ENCODE measurements around the gene TCERG1L. TPM values are rescaled to one million over a fixed set of nuclear protein-coding genes. Genes with fewer than 3 reads are reported as not detected.

Gene TCERG1L
- total and polyA plus RNA-seq, 11 donors, result 0.11 to 0.25 TPM; not detected in 9

DNA sequence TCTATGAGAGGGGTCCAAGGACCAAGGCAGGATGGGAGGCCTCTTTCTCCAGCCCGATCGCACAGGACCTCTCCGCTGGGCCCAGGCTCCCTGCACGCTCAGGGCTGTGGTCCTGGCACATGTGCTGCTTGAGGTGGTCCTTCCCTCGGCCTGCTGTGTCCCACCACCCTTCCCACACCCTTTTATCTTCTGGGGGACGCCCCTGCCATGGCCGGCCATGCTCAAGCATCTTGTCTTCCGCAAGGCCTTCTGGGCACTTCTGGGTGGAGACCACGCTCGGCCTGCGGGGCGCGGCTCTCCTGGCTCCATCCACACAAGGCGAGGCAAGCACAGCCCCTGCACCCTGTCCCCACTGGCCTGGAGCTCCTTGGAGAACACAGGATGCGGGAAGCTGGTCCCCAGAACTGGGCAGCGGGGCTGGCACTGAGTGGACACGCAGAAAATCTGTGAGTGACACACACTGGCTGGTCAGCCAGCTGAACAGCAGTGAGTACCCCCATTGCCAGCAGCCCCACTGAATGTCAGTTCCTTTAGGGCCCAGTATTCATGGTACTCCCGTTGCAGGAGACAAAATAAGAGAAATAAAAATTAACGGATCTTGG is 115.9 kb downstream of the TCERG1L start:
- Histone ChIP-seq H3K4me3 (no peak overlapping the region), H3K27ac (no peak overlapping the region), H3K27me3 (peaks cover 0 to 11% (median 0%) of the 10 kb centered on the region in 9 donors), H3K4me1 (no peaks in the 10 kb centered on the region), H3K36me3 (no peaks in the 10 kb centered on the region), H3K9me3 (peaks cover 0 to 19% (median 2%) of the 10 kb centered on the region in 12 donors)
- ATAC-seq (no peak), DNase-seq (no peak)
- intact Hi-C loops (cut with DNase I), result no loop called here
- 79 to 83% (median 81%) methylated on average over 12 to 19 of the region's 19 CpGs for WGBS, 4 donors
- TF ChIP-seq, protein P1, sequence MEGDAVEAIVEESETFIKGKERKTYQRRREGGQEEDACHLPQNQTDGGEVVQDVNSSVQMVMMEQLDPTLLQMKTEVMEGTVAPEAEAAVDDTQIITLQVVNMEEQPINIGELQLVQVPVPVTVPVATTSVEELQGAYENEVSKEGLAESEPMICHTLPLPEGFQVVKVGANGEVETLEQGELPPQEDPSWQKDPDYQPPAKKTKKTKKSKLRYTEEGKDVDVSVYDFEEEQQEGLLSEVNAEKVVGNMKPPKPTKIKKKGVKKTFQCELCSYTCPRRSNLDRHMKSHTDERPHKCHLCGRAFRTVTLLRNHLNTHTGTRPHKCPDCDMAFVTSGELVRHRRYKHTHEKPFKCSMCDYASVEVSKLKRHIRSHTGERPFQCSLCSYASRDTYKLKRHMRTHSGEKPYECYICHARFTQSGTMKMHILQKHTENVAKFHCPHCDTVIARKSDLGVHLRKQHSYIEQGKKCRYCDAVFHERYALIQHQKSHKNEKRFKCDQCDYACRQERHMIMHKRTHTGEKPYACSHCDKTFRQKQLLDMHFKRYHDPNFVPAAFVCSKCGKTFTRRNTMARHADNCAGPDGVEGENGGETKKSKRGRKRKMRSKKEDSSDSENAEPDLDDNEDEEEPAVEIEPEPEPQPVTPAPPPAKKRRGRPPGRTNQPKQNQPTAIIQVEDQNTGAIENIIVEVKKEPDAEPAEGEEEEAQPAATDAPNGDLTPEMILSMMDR (IDR thresholded peaks at IDR 0.05), result no peak
- no peak for TF ChIP-seq POLR2A (IDR thresholded peaks at IDR 0.05)

DNA sequence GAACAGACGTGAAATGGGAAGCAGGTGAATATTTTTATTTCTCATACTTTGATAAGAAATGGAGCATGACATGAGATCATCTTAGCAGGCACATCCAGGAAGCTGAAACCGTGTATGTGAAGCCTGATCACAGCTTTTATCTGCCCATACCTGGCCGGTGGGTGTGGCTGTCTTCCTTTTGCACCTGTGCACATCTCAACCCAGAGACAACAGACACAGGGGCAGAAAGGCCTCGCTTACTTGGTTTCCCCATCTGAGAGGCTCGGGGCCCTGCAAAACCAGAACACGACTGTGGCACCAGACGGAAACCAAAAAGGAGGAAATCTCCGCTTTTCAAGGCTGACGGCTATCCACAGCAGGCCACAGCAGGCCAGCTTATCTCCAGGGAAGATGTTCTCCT is 116.4 kb downstream of the TCERG1L start:
- no peak overlapping the region for H3K4me3 ChIP-seq
- no peaks in the 10 kb centered on the region for H3K4me1 ChIP-seq
- DNase-seq, result no peak
- H3K27ac ChIP-seq, result no peak overlapping the region
- intact Hi-C loops (cut with DNase I), result no loop called here
- H3K9me3 ChIP-seq, result peaks cover 0 to 19% (median 2%) of the 10 kb centered on the region in 12 donors
- TF ChIP-seq, protein P1 (IDR thresholded peaks at IDR 0.05), result no peak
- no peak for TF ChIP-seq POLR2A (IDR thresholded peaks at IDR 0.05)
- 80 to 82% (median 81%) methylated on average over 9 of the region's 9 CpGs for WGBS, 4 donors
- no peaks in the 10 kb centered on the region for H3K36me3 ChIP-seq
- peaks cover 0 to 5% (median 0%) of the 10 kb centered on the region in 9 donors for H3K27me3 ChIP-seq
- ATAC-seq, result no peak

DNA sequence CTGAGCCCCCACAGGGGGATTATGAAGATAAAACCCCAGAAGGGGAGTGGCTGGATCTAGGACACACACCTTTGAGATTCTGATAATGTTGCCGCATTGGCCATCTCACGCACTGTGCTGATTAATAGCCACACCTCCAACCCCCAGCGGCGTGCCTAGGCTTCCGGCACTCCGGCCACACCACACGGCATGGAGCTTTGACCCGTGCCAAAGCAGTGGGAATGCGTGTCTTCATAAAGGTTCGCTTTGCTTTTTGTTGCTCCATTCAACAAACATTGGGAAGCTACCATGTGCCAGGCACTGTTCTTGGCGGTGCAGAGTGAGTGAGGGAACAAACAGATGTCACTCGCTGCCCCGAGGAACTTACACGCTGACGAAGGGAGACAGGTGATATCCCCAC is 117.6 kb downstream of the TCERG1L start:
- H3K9me3 ChIP-seq, result peaks cover 0 to 19% (median 2%) of the 10 kb centered on the region in 12 donors
- H3K36me3 ChIP-seq, result no peaks in the 10 kb centered on the region
- H3K4me1 ChIP-seq, result no peaks in the 10 kb centered on the region
- no peak for DNase-seq
- no peak for TF ChIP-seq POLR2A (IDR thresholded peaks at IDR 0.05)
- TF ChIP-seq, protein P1 (IDR thresholded peaks at IDR 0.05), result no peak
- H3K27ac ChIP-seq, result no peak overlapping the region
- WGBS, 4 donors, result 92 to 93% (median 93%) methylated on average over 15 of the region's 15 CpGs
- no peak for ATAC-seq
- peaks cover 0 to 4% (median 0%) of the 10 kb centered on the region in 9 donors for H3K27me3 ChIP-seq
- intact Hi-C loops (cut with DNase I), result no loop called here
- H3K4me3 ChIP-seq, result no peak overlapping the region

DNA sequence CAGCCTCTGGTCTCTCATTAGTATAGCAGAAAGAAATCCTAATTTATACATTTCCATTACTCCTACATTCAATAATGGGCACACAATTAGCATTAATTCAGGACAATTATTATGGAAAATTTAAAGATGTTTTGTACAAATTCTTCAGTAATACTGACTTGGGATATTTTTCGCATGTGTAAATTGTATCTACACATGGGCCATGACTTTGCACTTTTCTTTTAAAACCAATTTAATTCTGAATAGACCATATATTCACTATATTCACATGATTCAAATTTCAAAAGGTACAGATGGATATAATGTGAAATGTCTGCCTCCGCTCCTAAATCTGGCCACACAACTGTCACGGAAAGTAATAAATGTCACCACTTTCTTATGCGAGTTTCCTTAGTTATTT is 123.0 kb downstream of the TCERG1L start:
- H3K36me3 ChIP-seq, result no peaks in the 10 kb centered on the region
- ATAC-seq (no peak), DNase-seq (no peak)
- H3K27ac ChIP-seq, result no peak overlapping the region
- peaks cover 0 to 19% (median 2%) of the 10 kb centered on the region in 12 donors for H3K9me3 ChIP-seq
- WGBS, 4 donors, result 93 to 95% (median 94%) methylated on average over 4 of the region's 4 CpGs
- H3K4me1 ChIP-seq, result no peaks in the 10 kb centered on the region
- TF ChIP-seq, protein P1 (IDR thresholded peaks at IDR 0.05), result no peak
- no peak for TF ChIP-seq POLR2A (IDR thresholded peaks at IDR 0.05)
- H3K4me3 ChIP-seq, result no peak overlapping the region
- intact Hi-C loops (cut with DNase I), result no loop called here
- H3K27me3 ChIP-seq, result peaks cover 0 to 15% (median 4%) of the 10 kb centered on the region in 9 donors
